IMR-90 (cell line): Measurements from ENCODE around the gene ITCH. TPM values are rescaled to one million over a fixed set of nuclear protein-coding genes. Genes with fewer than 3 reads are reported as not detected.

Source experiments
- ATAC-seq: fragments of 200-7000 bp; cut with Tn5 transposase; 2 replicates; pipeline ENCODE4 v1.9.1; 2020; ENCODE audit warnings: low read depth, mild to moderate bottlenecking, moderate library complexity
- BruUV-seq: library from RNA; stranded (reverse); fragments of 400-500 nt; replicated peaks from 2 replicates; lab custom pipeline; 2021; lab: Mats Ljungman, UMichigan
- CTCF ChIA-PET: fragments of 300-600 bp; formaldehyde crosslinking; extraction: SDS; loops from one replicate; lab custom pipeline; 2021; ENCODE audit warnings: antibody characterized with exemption; lab: Yijun Ruan, JAX
- POLR2A ChIA-PET: fragments of 300-600 bp; sonication (Branson Sonifier 250); formaldehyde crosslinking; loops from one replicate; lab custom pipeline; 2022; ENCODE audit warnings: antibody characterized with exemption; ENCODE audit not compliant: unreplicated experiment; lab: Charles Lee
- DNase-seq: peaks from one replicate; pipeline ENCODE4 v3.0.0; 2013
- H2AFZ ChIP-seq: replicated peaks from 2 replicates; pipeline ENCODE3; 2013; ENCODE audit warnings: low read length, mild to moderate bottlenecking; ENCODE audit not compliant: poor library complexity
- H2AK5ac ChIP-seq: 2 replicates; pipeline ENCODE4 v1.6.1; 2013; ENCODE audit warnings: low read depth, low read length, inconsistent platforms
- H2AK9ac ChIP-seq: replicated peaks from 2 replicates; pipeline ENCODE3; 2013; ENCODE audit warnings: mild to moderate bottlenecking, low read depth, low read length, moderate library complexity; ENCODE audit not compliant: poor library complexity
- H2BK120ac ChIP-seq: 2 replicates; pipeline ENCODE4 v1.6.1; 2013; ENCODE audit warnings: low read depth, low read length, inconsistent platforms
- H2BK15ac ChIP-seq: 3 replicates; pipeline ENCODE4 v1.6.1; 2013; ENCODE audit warnings: low read depth, low read length, inconsistent platforms
- H2BK20ac ChIP-seq: 2 replicates; pipeline ENCODE4 v1.6.1; 2013; ENCODE audit warnings: low read depth, mild to moderate bottlenecking, inconsistent platforms, low read length, moderate library complexity
- H2BK5ac ChIP-seq: 2 replicates; pipeline ENCODE4 v1.6.1; 2013; ENCODE audit warnings: mild to moderate bottlenecking, low read depth, low read length, inconsistent platforms; ENCODE audit not compliant: poor library complexity, severe bottlenecking
- H3K14ac ChIP-seq: replicated peaks from 2 replicates; pipeline ENCODE4 v1.6.1; 2013; ENCODE audit warnings: low read depth, low read length, inconsistent platforms
- H3K18ac ChIP-seq: 2 replicates; pipeline ENCODE4 v1.6.1; 2013; ENCODE audit warnings: low read depth, low read length, control low read depth
- H3K23ac ChIP-seq: 2 replicates; pipeline ENCODE4 v1.6.1; 2013; ENCODE audit warnings: low read depth, low read length, inconsistent platforms
- H3K27ac ChIP-seq: 2 replicates; pipeline ENCODE4 v1.5.1; 2013; ENCODE audit warnings: mild to moderate bottlenecking, control low read depth, low read length; ENCODE audit not compliant: insufficient read depth
- H3K27me3 ChIP-seq: 2 replicates; pipeline ENCODE4 v1.6.1; 2013; ENCODE audit warnings: low read length; ENCODE audit not compliant: control insufficient read depth, insufficient read depth
- H3K36me3 ChIP-seq: 2 replicates; pipeline ENCODE4 v1.6.1; 2013; ENCODE audit warnings: low read length, mixed read lengths; ENCODE audit not compliant: control insufficient read depth, insufficient read depth
- H3K4ac ChIP-seq: 2 replicates; pipeline ENCODE4 v1.6.1; 2013; ENCODE audit warnings: low read depth, low read length, inconsistent platforms
- H3K4me1 ChIP-seq: 2 replicates; pipeline ENCODE4 v1.6.1; 2013; ENCODE audit warnings: low read length, mixed read lengths; ENCODE audit not compliant: control insufficient read depth, insufficient read depth
- H3K4me2 ChIP-seq: 2 replicates; pipeline ENCODE4 v1.6.1; 2013; ENCODE audit warnings: low read depth, mild to moderate bottlenecking, control low read depth, low read length, moderate library complexity
- H3K4me3 ChIP-seq: 2 replicates; pipeline ENCODE4 v1.5.1; 2013; ENCODE audit warnings: low read depth, mild to moderate bottlenecking, control low read depth, low read length, moderate library complexity; ENCODE audit not compliant: insufficient read depth
- H3K56ac ChIP-seq: 2 replicates; pipeline ENCODE4 v1.6.1; 2013; ENCODE audit warnings: low read length, inconsistent platforms; ENCODE audit not compliant: insufficient read depth; ENCODE audit errors: extremely low read depth
- H3K79me1 ChIP-seq, 2 experiments: 2 replicates each; pipeline ENCODE4 v1.6.1; 2013; ENCODE audit warnings: low read length in 2 of 2, inconsistent platforms in 1 of 2, low read depth in 1 of 2
- H3K9ac ChIP-seq: 2 replicates; pipeline ENCODE4 v1.6.1; 2013; ENCODE audit warnings: low read depth, low read length, control low read depth
- H3K9me1 ChIP-seq: 2 replicates; pipeline ENCODE4 v1.6.1; 2013; ENCODE audit warnings: low read length, inconsistent platforms; ENCODE audit not compliant: insufficient read depth
- H3K9me3 ChIP-seq: 2 replicates; pipeline ENCODE4 v1.6.1; 2013; ENCODE audit warnings: low read length; ENCODE audit not compliant: control insufficient read depth, insufficient read depth
- H4K20me1 ChIP-seq: 2 replicates; pipeline ENCODE4 v1.6.1; 2013; ENCODE audit warnings: low read length, inconsistent platforms; ENCODE audit not compliant: insufficient read depth
- H4K5ac ChIP-seq: 2 replicates; pipeline ENCODE4 v1.6.1; 2013; ENCODE audit warnings: mild to moderate bottlenecking, low read depth, low read length, control low read depth
- H4K8ac ChIP-seq, 2 experiments: 2 replicates each; pipeline ENCODE4 v1.6.1; 2013; ENCODE audit warnings: low read depth in 2 of 2, low read length in 2 of 2, control low read depth in 1 of 2, inconsistent platforms in 1 of 2
- H4K91ac ChIP-seq: 2 replicates; pipeline ENCODE4 v1.6.1; 2013; ENCODE audit warnings: low read depth, low read length, inconsistent platforms; ENCODE audit not compliant: insufficient read depth
- BHLHE40 ChIP-seq: fragments of 150-350 bp; IDR thresholded peaks from 2 replicates; pipeline ENCODE4 v1.6.1; 2016; ENCODE audit warnings: mild to moderate bottlenecking, low read depth, low read length
- CEBPB ChIP-seq: IDR thresholded peaks from 2 replicates; pipeline ENCODE4 v1.6.1; 2012; ENCODE audit warnings: low read depth, low read length, improper control_type of control experiment
- CHD1 ChIP-seq: IDR thresholded peaks from 2 replicates; pipeline ENCODE4 v1.6.1; 2012; ENCODE audit warnings: low read depth, low read length, improper control_type of control experiment
- FOS ChIP-seq: fragments of 150-350 bp; IDR thresholded peaks from 2 replicates; pipeline ENCODE4 v1.6.1; 2016; ENCODE audit warnings: low read depth, low read length
- MAFK ChIP-seq: IDR thresholded peaks from 2 replicates; pipeline ENCODE4 v1.6.1; 2012; ENCODE audit warnings: low read depth, low read length, improper control_type of control experiment
- NFE2L2 ChIP-seq: fragments of 150-350 bp; IDR thresholded peaks from 2 replicates; pipeline ENCODE4 v1.6.1; 2016; ENCODE audit warnings: low read depth, mild to moderate bottlenecking, low read length
- POLR2A ChIP-seq: IDR thresholded peaks from 2 replicates; pipeline ENCODE4 v1.6.1; 2012; ENCODE audit warnings: mild to moderate bottlenecking, low read depth, low read length
- RAD21 ChIP-seq: IDR thresholded peaks from 2 replicates; pipeline ENCODE4 v1.6.1; 2012; ENCODE audit warnings: low read length, improper control_type of control experiment
- RFX5 ChIP-seq: IDR thresholded peaks from 2 replicates; pipeline ENCODE4 v1.8.0; 2012; ENCODE audit warnings: low read depth, mild to moderate bottlenecking, low read length, moderate library complexity
- USF2 ChIP-seq: fragments of 150-350 bp; IDR thresholded peaks from 2 replicates; pipeline ENCODE4 v1.6.1; 2017; ENCODE audit warnings: mild to moderate bottlenecking, antibody characterized with exemption, low read length, low read depth
- WGBS, 2 experiments: methylation state at CpG; one replicate each; pipeline versions ENCODE4 v1.1.5 to v1.1.7; 2013; ENCODE audit warnings: missing lambda C conversion rate in 2 of 2; ENCODE audit not compliant: insufficient read length in 1 of 2; ENCODE audit errors: extremely low coverage in 2 of 2; 5-methylcytosine and 5-hydroxymethylcytosine counted together
- dilution Hi-C: fragments of 300-500 bp; cut with HindIII; formaldehyde crosslinking; loops from one replicate; pipeline ENCODE4 v1.14.3; 2018; ENCODE audit warnings: low sequenced_read_pairs; ENCODE audit not compliant: unreplicated experiment
- in situ Hi-C: fragments of 300-500 bp; cut with MboI; formaldehyde crosslinking; loops from 3 replicates; pipeline ENCODE4 v1.14.3; 2019; ENCODE audit warnings: low sequenced_read_pairs, inconsistent platforms, mixed read lengths
- intact Hi-C: fragments of 100-400 bp; cut with micrococcal nuclease; formaldehyde crosslinking; loops from 2 replicates; pipeline ENCODE4 v1.10.0; 2022
- polyA plus RNA-seq, 3 experiments: library from polyadenylated mRNA; depleted of rRNA; stranded (reverse); fragments of >200 nt; gene quantifications; 2 replicates each; pipeline ENCODE4 v1.2.3, GENCODE V29; 2012; ENCODE audit warnings: low replicate concordance in 1 of 3
- total RNA-seq: library from RNA; depleted of rRNA; stranded (reverse); fragments of >200 nt; gene quantifications from 2 replicates; pipeline ENCODE4 v1.2.3, GENCODE V29; 2012

Gene ITCH
- total and polyA plus RNA-seq, 2 of the 4 experiments (the other 2 are of a cell fraction), result 12.7 to 94.6 TPM

GRCh38 chr20:34500823-34501222, 137.8 kb downstream of the ITCH start:
- H2BK20ac ChIP-seq, result no peak overlapping the region
- BruUV-seq, result no TSS peak
- H3K14ac ChIP-seq, result no peak overlapping the region
- no peak overlapping the region for H2AFZ ChIP-seq
- H4K20me1 ChIP-seq, result no peaks in the 10 kb centered on the region; the same call in 1 of the 2 replicates
- no peaks in the 10 kb centered on the region for H3K4me1 ChIP-seq
- H3K79me1 ChIP-seq, result peaks cover 3 to 24% of the 10 kb centered on the region in 2 experiments
- H4K5ac ChIP-seq, result no peak overlapping the region
- H3K56ac ChIP-seq, result no peak overlapping the region
- H3K9me3 ChIP-seq, result no peaks in the 10 kb centered on the region
- no peak overlapping the region for H3K27ac ChIP-seq
- intact Hi-C loops (no loop called here), dilution Hi-C loops (no loop called here), in situ Hi-C loops (no loop called here)
- CTCF ChIA-PET, result no interaction called here
- ATAC-seq (no peak), DNase-seq (no peak)
- no peak overlapping the region for H2AK5ac ChIP-seq
- no peak overlapping the region for H2BK120ac ChIP-seq
- H3K36me3 ChIP-seq, result peaks cover 27% of the 10 kb centered on the region
- WGBS, 2 experiments, result no CpG with 5 or more reads among the region's 1 CpG
- H3K9ac ChIP-seq, result no peak overlapping the region
- no peak for TF ChIP-seq CHD1
- no peak for TF ChIP-seq RFX5
- TF ChIP-seq BHLHE40, result no peak
- TF ChIP-seq FOS, result no peak
- no peak for TF ChIP-seq MAFK
- no peak for TF ChIP-seq CEBPB
- TF ChIP-seq USF2, result no peak
- no peak for TF ChIP-seq POLR2A
- no peak for TF ChIP-seq NFE2L2
- no peak for TF ChIP-seq RAD21
- POLR2A ChIA-PET, result no interaction called here
- H3K4me2 ChIP-seq, result no peak overlapping the region
- no peak overlapping the region for H2AK9ac ChIP-seq
- no peak overlapping the region for H3K18ac ChIP-seq
- no peak overlapping the region for H3K4me3 ChIP-seq
- H3K4ac ChIP-seq, result no peak overlapping the region
- H2BK15ac ChIP-seq, result no peak overlapping the region
- no peak overlapping the region for H3K23ac ChIP-seq
- H3K27me3 ChIP-seq, result no peaks in the 10 kb centered on the region
- no peak overlapping the region for H4K91ac ChIP-seq
- H4K8ac ChIP-seq, result no peak overlapping the region
- no peaks in the 10 kb centered on the region; the same call in 1 of the 2 replicates for H3K9me1 ChIP-seq
- no peak overlapping the region for H2BK5ac ChIP-seq
